ENCODE results near the gene KIF5A.

The KIF5A gene

GRCh38 chr12:57513266-57513665 lies 36.6 kb upstream of the KIF5A start:
- peak overlapping the region; percentile 100 for H3K27ac ChIP-seq
- no peak for TF ChIP-seq ZFX (IDR thresholded peaks at IDR 0.05; ENCODE audit: borderline replicate concordance)
- TF ChIP-seq CTCF (IDR thresholded peaks at IDR 0.05), result no peak

- peak overlapping the region; percentile 100 for H3K27ac ChIP-seq
Measured at GRCh38 chr12:57513677-57514076, 36.2 kb upstream of the KIF5A start.

GRCh38 chr12:57514246-57514645 lies 35.6 kb upstream of the KIF5A start:
- peak overlapping the region; percentile 100 for H3K27ac ChIP-seq

GRCh38 chr12:57514720-57515407 lies 35.0 kb upstream of the KIF5A start:
- H3K27ac ChIP-seq, result peak overlapping the region; percentile 100
- no peak for TF ChIP-seq CTCF (IDR thresholded peaks at IDR 0.05)
- no peak for TF ChIP-seq ZFX (IDR thresholded peaks at IDR 0.05; ENCODE audit: borderline replicate concordance)

- TF ChIP-seq ZFX (IDR thresholded peaks at IDR 0.05; ENCODE audit: borderline replicate concordance) (no peak), CTCF (IDR thresholded peaks at IDR 0.05) (no peak)
- peak overlapping the region; percentile 100 for H3K27ac ChIP-seq
Measured at GRCh38 chr12:57515408-57515933, 34.4 kb upstream of the KIF5A start.

- TF ChIP-seq ZFX (IDR thresholded peaks at IDR 0.05; ENCODE audit: borderline replicate concordance), result no peak
- H3K27ac ChIP-seq, result peak overlapping the region; percentile 100
Measured at GRCh38 chr12:57515934-57516541, 33.8 kb upstream of the KIF5A start.

GRCh38 chr12:57516617-57517153 lies 33.2 kb upstream of the KIF5A start:
- peak overlapping the region; percentile 100 for H3K27ac ChIP-seq
- TF ChIP-seq CTCF (IDR thresholded peaks at IDR 0.05) (no peak), ZFX (IDR thresholded peaks at IDR 0.05; ENCODE audit: borderline replicate concordance) (no peak)

- TF ChIP-seq CTCF (IDR thresholded peaks at IDR 0.05) (no peak), ZFX (IDR thresholded peaks at IDR 0.05; ENCODE audit: borderline replicate concordance) (no peak)
- H3K27ac ChIP-seq, result peak overlapping the region; percentile 100
Measured at GRCh38 chr12:57517187-57517586, 32.7 kb upstream of the KIF5A start.

GRCh38 chr12:57517718-57518117 lies 32.1 kb upstream of the KIF5A start:
- peak overlapping the region; percentile 100 for H3K27ac ChIP-seq

Measured in 22Rv1 (cell line).